GM21367 (cell line): Measurements from ENCODE around the gene HADHA.

Experiments used
- ATAC-seq: cut with Tn5 transposase; IDR thresholded peaks from one replicate; pipeline ENCODE4 v1.9.1; 2021; ENCODE audit not compliant: unreplicated experiment

Gene HADHA

DNA sequence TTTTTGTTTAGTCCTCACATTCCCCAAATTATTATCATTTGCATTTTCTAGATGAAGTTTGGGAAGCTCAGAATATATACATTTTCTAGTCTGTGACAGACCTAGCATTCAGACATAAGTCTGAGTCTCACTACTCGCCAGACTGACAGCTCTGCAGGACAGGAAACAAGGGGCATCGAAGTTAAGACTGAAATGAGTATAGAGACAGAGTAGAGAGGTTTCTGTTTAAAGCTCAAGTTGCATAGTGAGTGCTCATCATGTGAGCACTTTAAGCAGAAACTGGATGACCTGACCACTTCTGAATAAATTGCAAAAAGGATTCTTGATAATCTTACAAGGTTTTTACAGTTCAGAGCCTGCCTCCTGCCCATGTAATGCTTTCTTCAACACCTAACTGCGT lies 1.4 kb upstream of the HADHA start:
- peak; percentile 42 for ATAC-seq

DNA sequence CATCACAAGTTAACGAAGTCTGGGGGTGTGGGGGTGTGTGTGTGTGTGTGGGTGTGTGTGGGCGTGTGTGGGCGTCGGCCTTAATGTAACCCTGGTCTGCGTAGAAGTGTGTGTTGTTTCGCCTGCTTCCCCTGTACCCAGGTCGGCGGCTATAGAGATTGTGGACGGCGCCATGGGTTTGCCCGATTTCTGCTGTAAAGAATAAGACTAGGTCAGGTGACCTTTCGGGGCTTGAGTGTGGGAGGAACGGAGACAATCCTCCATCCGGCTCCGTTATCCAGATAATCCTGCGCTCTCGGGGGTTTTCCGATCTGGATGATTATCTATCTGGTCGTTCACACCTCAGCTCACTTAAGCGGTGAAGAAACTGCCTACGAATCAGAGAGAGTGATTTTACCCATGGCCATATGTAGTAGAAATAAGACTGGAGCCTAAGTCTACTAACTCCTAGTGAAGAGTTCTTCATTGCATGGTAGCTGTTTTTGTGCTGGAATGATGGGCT lies 850 bp upstream of the HADHA start:
- ATAC-seq, result peak; percentile 11

DNA sequence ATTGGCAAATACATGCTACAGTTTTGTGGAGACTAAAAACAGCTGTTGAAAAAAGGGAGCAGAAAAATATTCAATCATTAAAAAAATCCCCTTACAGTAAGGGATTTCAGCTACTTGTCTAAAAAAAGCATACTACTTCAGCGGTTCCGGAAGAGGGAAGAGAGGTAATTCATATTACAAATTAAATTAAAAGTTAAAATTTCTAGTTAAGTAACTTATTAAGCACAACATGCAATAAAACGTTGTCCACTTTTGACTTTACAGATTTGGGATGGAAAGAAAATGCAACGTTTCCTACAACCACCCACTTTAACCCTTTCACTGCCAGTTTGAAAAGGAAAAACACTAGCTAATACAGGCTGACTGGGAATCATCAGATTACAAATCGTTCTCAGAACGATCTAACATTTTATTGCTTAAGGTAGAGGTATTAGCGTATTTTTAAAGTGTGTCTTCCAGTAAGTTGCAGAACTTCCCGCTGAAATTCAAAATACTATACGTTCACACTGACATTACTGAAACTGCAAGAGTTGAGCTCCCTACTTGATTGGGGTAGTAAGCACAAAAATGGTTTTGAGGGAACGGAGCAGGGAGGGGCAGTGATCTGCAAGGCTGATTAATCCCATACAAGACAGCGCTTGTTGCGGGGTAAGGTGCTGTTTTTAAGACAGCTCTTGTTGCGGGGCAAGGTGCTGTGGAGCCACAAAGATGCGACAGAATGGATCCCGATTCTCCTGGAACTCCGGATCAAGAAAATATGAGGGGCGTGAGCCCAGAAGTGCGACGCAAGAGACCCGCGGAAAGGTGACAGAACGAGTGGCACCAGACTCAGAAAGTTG lies 743 bp downstream of the HADHA start:
- no peak for ATAC-seq

GRCh38 chr2:26241928-26242436 lies 2.5 kb downstream of the HADHA start:
- no peak for ATAC-seq

DNA sequence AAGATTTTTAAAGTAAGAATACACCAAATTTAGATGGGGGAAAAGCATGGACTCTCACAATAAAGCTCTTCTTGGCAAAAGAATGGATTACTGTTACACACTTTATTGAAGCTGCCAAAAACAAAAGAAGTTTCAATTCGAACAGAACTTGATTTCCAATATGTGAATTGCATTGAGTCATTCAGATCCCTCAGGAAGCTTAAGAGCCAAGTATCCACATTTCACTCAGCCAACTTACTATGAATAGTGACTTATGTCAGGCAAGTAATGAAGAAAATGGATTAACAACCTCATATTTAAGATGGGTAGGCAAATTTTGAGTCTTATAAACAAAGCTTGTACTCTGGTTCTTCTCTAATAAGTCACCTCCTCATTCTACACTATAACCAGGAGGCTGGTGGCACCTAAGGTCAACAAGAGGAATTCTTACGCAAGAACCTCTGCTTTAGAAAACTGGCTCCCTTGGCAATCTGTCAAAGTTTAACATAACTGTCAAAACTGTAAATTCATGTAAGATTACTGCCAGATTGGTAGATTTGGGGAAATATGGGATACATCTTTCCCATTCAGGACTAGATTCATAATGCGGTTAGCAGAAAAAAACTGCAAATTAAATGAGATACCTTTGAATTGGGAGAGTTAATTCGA lies 6.0 kb downstream of the HADHA start:
- no peak for ATAC-seq

- ATAC-seq, result no peak
Observed at GRCh38 chr2:26237868-26238267, 6.6 kb downstream of the HADHA start.

DNA sequence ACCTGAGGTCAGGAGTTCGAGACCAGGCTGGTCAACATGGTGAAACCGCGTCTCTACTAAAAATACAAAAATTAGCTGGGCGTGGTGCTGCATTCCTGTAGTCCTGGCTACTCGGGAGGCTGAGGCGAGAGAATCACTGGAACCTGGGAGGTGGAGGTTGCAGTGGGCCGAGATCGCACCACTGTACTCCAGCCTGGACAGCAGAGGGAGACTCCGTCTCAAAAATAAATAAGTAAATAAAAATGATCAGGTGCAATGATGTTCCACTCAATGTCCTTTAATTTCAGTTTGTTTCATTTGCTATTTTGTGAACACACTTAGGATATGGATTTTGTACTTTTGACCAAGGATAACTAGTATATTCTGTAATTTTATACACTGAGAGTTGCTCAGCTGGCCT lies 9.3 kb downstream of the HADHA start:
- ATAC-seq, result no peak

DNA sequence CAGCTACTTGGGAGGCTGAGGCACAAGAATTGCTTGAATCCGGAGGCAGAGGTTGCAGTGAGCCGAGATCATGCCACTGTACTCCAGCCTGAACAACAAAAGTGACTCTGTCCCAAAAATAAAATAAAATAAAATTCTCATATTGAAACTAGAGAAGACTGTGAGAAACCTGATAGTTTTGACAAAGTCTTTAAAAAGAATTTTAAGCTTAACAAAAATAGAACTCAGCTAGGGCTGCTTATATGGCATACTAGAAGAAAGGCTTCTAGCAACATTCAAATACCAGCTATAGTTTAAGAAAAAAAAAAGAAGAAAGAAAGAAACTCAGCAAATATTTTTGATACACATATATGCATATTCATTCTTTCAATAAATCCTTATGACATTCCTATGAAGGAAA lies 13.6 kb downstream of the HADHA start:
- ATAC-seq, result no peak

GRCh38 chr2:26229595-26229994 lies 14.8 kb downstream of the HADHA start:
- ATAC-seq, result no peak

- no peak for ATAC-seq
Observed at GRCh38 chr2:26224095-26224494, 20.3 kb downstream of the HADHA start.

DNA sequence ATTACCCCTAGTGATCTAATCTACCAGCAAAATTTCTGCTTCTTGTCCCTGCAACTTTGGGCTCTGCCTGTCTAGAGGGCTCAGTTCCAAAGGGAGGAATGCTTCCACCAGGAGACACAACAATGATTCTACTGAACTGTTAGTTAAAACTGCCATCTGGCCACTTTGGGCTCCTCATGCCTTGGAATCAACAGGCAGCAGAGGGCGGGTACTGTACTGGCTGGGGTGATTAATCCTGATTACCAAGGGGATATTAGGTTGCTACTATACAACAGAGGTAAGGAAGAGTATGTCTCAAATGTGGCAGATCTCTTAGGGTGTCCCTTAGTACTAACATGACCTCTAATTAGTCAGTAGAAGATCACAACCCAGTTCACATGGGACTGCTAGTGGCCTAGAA lies 21.4 kb downstream of the HADHA start:
- no peak for ATAC-seq

GRCh38 chr2:26217720-26218119 lies 26.7 kb downstream of the HADHA start:
- no peak for ATAC-seq

GRCh38 chr2:26216587-26216986 lies 27.8 kb downstream of the HADHA start:
- ATAC-seq, result no peak

DNA sequence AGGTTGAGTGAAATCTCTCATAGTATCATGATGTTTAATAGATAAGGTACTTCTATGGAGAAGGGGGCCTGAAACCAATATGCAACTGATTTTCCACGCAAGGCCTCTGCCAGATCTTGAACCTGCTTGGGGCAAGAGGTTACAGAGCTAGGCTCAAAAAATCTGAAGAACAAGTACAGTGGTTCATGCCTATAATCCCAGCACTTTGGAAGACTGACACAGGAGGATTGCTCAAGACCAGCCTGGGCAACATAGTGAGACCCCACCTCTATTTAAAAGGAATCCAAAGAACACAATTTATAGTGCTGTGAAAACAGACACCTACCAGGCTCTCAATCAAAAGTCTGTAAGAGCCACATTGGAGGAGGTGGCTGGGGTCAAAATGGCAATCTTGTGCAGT lies 28.6 kb downstream of the HADHA start:
- no peak for ATAC-seq

DNA sequence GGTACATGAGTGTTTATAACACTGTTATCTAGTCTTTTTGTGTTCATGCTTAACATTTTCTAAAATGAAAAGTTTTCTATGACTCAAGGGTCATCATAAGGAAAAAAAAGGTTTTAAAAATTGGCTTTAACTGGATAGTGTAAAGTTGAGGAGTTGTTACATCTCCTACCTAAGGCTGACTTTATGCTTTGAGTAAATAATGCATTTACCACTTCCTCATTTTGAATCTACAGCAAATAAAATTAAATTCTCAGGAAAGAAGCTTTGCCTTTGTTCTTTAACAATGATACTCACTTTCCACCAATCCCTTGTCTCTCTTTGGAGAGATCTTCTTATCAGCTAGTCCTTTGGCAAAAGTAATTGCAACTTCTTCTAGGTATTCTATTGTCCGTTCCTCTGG lies 29.7 kb downstream of the HADHA start:
- no peak for ATAC-seq

- ATAC-seq, result no peak
Observed at GRCh38 chr2:26212011-26212410, 32.4 kb downstream of the HADHA start.

DNA sequence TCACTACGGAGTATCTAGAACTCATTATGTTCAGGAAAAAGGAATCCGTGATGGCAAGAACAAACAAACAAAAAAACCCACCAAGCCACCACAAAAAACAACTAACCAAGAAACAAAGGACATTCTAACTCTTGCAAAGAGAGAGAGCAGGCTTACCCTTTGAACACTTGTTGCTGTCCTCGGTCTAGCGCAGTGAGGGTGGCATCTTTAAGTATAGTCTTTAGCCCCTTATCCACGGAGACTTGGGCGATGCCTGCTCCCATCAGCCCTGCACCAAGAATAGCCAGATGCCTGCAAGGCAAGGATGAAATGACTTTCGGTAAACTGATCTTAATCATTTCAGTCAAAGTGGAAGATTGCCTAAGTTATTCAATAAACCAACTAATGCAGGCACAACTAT lies 40.5 kb downstream of the HADHA start:
- ATAC-seq, result no peak

DNA sequence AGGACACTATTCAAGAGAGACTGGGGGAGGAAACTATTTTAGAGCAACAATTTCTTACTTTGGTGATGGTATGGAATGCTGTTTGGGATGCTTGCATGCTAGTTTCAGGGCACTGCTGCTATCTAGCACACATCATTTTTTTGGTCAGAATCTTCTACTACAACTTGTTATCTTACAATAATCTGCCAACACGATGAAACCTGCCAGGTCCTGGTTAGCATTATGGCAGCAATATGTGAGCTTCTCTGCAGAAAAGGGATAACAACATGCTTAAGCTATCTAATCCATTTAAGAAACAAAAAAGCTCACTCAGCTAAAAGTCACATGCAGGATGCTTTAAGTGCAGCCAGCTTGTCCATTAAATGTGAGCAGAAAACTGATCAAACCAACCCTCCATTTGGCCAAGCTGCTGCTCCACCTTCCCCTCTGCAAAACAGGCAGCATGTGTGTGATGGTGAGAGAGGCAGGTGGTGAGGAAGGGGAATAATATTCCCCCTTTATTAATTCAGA lies 41.4 kb downstream of the HADHA start:
- ATAC-seq, result no peak

GRCh38 chr2:26197516-26197915 lies 46.9 kb downstream of the HADHA start:
- ATAC-seq, result no peak

DNA sequence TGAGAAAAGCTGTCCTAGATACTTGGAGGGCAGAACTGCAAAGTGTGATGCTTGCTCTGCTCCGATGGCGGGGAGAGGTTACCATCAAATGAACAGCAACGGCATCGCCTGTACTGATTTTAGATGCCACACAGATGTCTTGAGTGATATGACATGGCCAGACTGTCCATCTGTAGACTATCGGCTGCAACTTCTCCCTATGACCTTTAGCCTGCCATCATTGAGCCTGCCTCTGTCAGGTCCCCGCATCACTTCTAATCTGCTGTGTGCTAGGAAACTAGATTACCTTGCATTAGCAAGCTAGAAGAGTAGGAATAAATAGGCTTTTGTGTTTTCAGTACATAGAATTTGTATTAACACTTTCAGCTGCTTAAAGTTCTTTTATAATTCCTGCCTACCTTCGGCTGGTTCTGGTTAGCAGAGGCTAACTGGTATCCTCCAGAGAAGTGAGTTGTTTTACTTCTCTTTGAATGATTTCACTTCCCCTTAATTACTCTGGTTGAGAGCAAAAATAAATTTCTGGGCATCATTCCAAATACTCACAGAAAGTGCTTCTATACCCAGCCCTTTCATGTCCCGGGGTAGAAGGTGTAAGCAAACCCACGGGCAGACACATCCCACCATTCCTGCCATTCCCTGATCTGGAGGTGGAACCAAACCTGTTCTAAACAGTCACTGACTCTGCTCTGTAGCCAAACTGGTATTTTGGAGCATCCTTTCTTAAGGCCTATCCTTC lies 47.6 kb downstream of the HADHA start:
- ATAC-seq, result peak; percentile 60
